Activated CD4-positive, alpha-beta T cell treated with anti-CD3 and anti-CD28 coated beads, Interleukin-2, amount 10 ng/mL, durations not matched to agents 24 days and 14 days (primary cell): ENCODE measurements around the gene SYNGR3. TPM values are rescaled to one million over a fixed set of nuclear protein-coding genes. Genes with fewer than 3 reads are reported as not detected.
"Not testable (repeated sequence)": the region's sequence is repeated elsewhere in the genome, so short reads cannot be mapped to it uniquely, and the experiment has no call there.

Source experiments
- DNase-seq: peaks from one replicate; pipeline ENCODE4 v3.0.0; 2022
- H3K27ac Mint-ChIP-seq: one replicate; pipeline ENCODE4 v1.8.0; 2022; ENCODE audit warnings: mild to moderate bottlenecking, mixed read lengths
- H3K27me3 Mint-ChIP-seq: one replicate; pipeline ENCODE4 v1.8.0; 2022; ENCODE audit warnings: mixed read lengths
- H3K36me3 Mint-ChIP-seq: one replicate; pipeline ENCODE4 v1.8.0; 2022; ENCODE audit warnings: low read depth, mild to moderate bottlenecking, mixed read lengths
- H3K4me1 Mint-ChIP-seq: one replicate; pipeline ENCODE4 v1.8.0; 2021; ENCODE audit warnings: mixed read lengths
- H3K4me3 Mint-ChIP-seq: one replicate; pipeline ENCODE4 v1.8.0; 2022; ENCODE audit warnings: mild to moderate bottlenecking, moderate library complexity, mixed read lengths
- H3K9me3 Mint-ChIP-seq: one replicate; pipeline ENCODE4 v1.8.0; 2021; ENCODE audit warnings: mixed read lengths
- intact Hi-C: fragments of 100-400 bp; cut with micrococcal nuclease; formaldehyde crosslinking; loops from one replicate; pipeline ENCODE4 v1.15.1; 2023
- total RNA-seq: library from RNA; stranded (reverse); gene quantifications from 2 replicates; pipeline ENCODE4 v1.2.3, GENCODE V29; 2022

SYNGR3 gene
- total RNA-seq, 1 donor from 2014 or later = 18.1 TPM

- DNase-seq = no peak
- H3K4me1 Mint-ChIP-seq = no peaks in the 10 kb centered on the region
- no peaks in the 10 kb centered on the region for H3K36me3 Mint-ChIP-seq
- H3K27ac Mint-ChIP-seq = no peak overlapping the region
- intact Hi-C loops = no loop called here
- no peak overlapping the region for H3K4me3 Mint-ChIP-seq
- H3K9me3 Mint-ChIP-seq = no peaks in the 10 kb centered on the region
- H3K27me3 Mint-ChIP-seq = peaks cover 16% of the 10 kb centered on the region
These were observed 42.7 kb downstream of the SYNGR3 start for GRCh38 chr16:2032285-2033056.

- H3K27me3 Mint-ChIP-seq = peaks cover 7% of the 10 kb centered on the region
- no peaks in the 10 kb centered on the region for H3K36me3 Mint-ChIP-seq
- DNase-seq = no peak
- no peak overlapping the region for H3K4me3 Mint-ChIP-seq
- H3K9me3 Mint-ChIP-seq = no peaks in the 10 kb centered on the region
- no peak overlapping the region for H3K27ac Mint-ChIP-seq
- no peaks in the 10 kb centered on the region for H3K4me1 Mint-ChIP-seq
- intact Hi-C loops = no loop called here
These were observed 43.5 kb downstream of the SYNGR3 start for GRCh38 chr16:2033057-2033908.

GRCh38 chr16:2033909-2034695 lies 44.3 kb downstream of the SYNGR3 start:
- DNase-seq, H3K4me3 Mint-ChIP-seq, H3K27me3 Mint-ChIP-seq, H3K9me3 Mint-ChIP-seq, H3K4me1 Mint-ChIP-seq, H3K27ac Mint-ChIP-seq, H3K36me3 Mint-ChIP-seq, intact Hi-C loops: not testable (repeated sequence)

GRCh38 chr16:2034696-2035430 lies 45.1 kb downstream of the SYNGR3 start:
- no peak for DNase-seq
- Mint-ChIP-seq H3K9me3 (no peaks in the 10 kb centered on the region), H3K36me3 (no peaks in the 10 kb centered on the region), H3K27me3 (no peaks in the 10 kb centered on the region), H3K4me1 (no peaks in the 10 kb centered on the region), H3K27ac (no peak overlapping the region), H3K4me3 (no peak overlapping the region)
- intact Hi-C loops = no loop called here

GRCh38 chr16:2035431-2036199 lies 45.8 kb downstream of the SYNGR3 start:
- no peak for DNase-seq
- Mint-ChIP-seq H3K4me1 (no peaks in the 10 kb centered on the region), H3K4me3 (no peak overlapping the region), H3K36me3 (no peaks in the 10 kb centered on the region), H3K27ac (no peak overlapping the region), H3K9me3 (no peaks in the 10 kb centered on the region), H3K27me3 (no peaks in the 10 kb centered on the region)
- intact Hi-C loops = no loop called here

GRCh38 chr16:2036200-2036966 lies 46.6 kb downstream of the SYNGR3 start:
- Mint-ChIP-seq H3K4me3 (no peak overlapping the region), H3K9me3 (no peaks in the 10 kb centered on the region), H3K27ac (no peak overlapping the region), H3K36me3 (no peaks in the 10 kb centered on the region), H3K27me3 (no peaks in the 10 kb centered on the region), H3K4me1 (no peaks in the 10 kb centered on the region)
- no peak for DNase-seq
- intact Hi-C loops = no loop called here

- no peak overlapping the region for H3K4me3 Mint-ChIP-seq
- H3K9me3 Mint-ChIP-seq = no peaks in the 10 kb centered on the region
- no peaks in the 10 kb centered on the region for H3K27me3 Mint-ChIP-seq
- H3K36me3 Mint-ChIP-seq = no peaks in the 10 kb centered on the region
- H3K27ac Mint-ChIP-seq = no peak overlapping the region
- no peaks in the 10 kb centered on the region for H3K4me1 Mint-ChIP-seq
- DNase-seq = no peak
- intact Hi-C loops = no loop called here
These were observed 47.3 kb downstream of the SYNGR3 start for GRCh38 chr16:2037115-2037514.

GRCh38 chr16:2037647-2038381 lies 48.0 kb downstream of the SYNGR3 start:
- no peak for DNase-seq
- Mint-ChIP-seq H3K27me3 (no peaks in the 10 kb centered on the region), H3K27ac (no peak overlapping the region), H3K36me3 (no peaks in the 10 kb centered on the region), H3K9me3 (no peaks in the 10 kb centered on the region), H3K4me3 (no peak overlapping the region), H3K4me1 (no peaks in the 10 kb centered on the region)
- intact Hi-C loops = no loop called here

GRCh38 chr16:2038382-2039231 lies 48.8 kb downstream of the SYNGR3 start:
- peaks cover 2% of the 10 kb centered on the region for H3K36me3 Mint-ChIP-seq
- H3K27ac Mint-ChIP-seq = no peak overlapping the region
- H3K9me3 Mint-ChIP-seq = no peaks in the 10 kb centered on the region
- DNase-seq = no peak
- no peak overlapping the region for H3K4me3 Mint-ChIP-seq
- no peaks in the 10 kb centered on the region for H3K27me3 Mint-ChIP-seq
- intact Hi-C loops = no loop called here
- H3K4me1 Mint-ChIP-seq = no peaks in the 10 kb centered on the region

- intact Hi-C loops = no loop called here
- DNase-seq = no peak
- no peak overlapping the region for H3K4me3 Mint-ChIP-seq
These were observed 49.7 kb downstream of the SYNGR3 start for GRCh38 chr16:2039274-2040031.

More at GRCh38 chr16:2039274-2040031, 49.7 kb downstream of the SYNGR3 start:
- Mint-ChIP-seq H3K4me1 (no peaks in the 10 kb centered on the region), H3K27ac (no peak overlapping the region), H3K27me3 (no peaks in the 10 kb centered on the region), H3K9me3 (no peaks in the 10 kb centered on the region), H3K36me3 (peaks cover 2% of the 10 kb centered on the region)
